Fibroblast of peridontal ligament (primary cell): ENCODE results near the gene MAN1A1.

Experiments
- DNase-seq: peaks from one replicate; pipeline ENCODE4 v3.0.0-alpha.2; 2010; ENCODE audit errors: extremely low read depth

MAN1A1 gene

DNA sequence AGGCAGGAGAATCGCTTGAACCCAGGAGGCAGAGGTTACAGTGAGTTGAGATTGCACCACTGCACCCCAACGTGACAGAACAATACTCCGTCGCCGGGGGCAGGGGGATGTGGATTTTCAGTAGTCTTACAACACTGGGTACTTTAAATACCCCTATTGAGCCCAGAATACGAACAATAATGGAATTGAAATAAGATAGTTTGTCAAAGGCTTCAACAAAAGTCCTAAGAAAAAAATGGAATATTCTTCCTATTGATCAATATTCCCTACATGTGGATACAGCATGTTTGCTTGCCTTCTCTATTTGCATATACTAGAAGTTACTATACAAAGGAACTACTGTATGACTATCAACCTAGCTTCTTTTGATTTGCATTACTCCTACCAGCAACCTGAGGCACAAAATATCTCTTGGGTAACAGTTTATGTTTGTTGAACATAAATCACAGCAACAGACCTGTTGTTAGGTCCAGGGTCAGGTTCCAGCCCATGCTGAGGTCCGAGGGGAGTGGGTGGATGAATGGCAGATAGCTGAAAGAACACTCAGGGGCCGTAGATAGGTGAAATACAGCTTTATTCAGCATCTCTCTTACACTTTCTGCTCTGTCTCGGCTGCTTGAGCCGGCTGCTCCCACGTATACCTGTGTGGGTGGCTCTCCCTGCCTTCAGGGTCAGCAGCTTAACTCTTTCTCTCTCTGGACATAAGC lies 23.8 kb downstream of the MAN1A1 start:
- no peak for DNase-seq

DNA sequence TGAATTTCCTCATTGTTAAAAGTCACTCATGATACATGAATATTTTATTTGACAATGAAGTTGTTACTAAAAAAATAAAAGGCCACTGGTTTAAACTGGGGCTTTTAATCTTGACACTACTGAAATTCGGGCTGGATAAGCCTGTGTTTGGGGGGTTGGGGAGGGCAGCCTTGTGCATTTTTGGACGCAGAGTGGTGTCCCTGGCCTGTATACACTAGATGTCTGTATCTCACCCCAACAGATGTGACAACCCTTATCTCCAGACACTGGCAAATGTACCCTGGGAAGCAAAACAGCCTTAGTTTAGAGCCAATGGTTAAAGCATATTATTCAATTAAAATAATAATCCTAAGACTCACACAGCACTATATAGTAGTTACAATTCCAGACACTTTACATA lies 24.8 kb downstream of the MAN1A1 start:
- no peak for DNase-seq

DNA sequence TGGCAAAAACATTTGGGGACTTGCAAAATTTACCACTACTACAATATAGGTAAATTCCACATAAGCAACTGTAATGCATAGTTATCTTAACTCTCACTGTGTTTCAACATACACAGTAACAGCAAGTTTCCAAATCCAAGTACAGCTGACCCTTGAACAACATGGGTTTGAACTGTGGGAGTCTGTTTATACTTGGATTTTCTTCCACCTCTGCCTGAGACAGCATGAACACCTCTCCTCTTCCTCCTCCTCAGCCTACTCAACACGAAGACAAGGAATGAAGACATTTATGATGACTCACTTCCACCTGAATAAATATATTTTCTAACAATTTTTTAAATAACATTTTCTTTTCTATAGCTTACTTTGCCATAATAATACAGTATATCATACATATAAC lies 25.6 kb downstream of the MAN1A1 start:
- DNase-seq: no peak

DNA sequence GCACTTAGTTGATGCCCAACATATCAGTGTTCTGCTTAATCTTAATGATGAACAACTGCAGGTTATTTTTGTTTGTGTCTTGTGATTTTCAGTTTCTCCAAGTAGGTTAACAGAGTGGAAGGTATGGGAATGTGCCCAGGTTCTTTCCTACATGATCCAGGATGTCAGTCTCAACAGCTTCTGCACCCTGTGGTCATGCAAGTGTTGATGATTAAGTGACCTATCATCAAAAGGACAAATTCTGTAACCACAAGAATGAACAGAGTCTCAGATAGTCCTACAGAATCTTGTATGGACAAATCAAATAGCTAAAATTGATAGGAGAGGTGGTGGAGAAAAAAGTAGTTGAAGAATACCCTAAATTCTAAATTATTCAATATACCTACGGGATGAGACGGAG lies 26.1 kb downstream of the MAN1A1 start:
- no peak for DNase-seq

DNA sequence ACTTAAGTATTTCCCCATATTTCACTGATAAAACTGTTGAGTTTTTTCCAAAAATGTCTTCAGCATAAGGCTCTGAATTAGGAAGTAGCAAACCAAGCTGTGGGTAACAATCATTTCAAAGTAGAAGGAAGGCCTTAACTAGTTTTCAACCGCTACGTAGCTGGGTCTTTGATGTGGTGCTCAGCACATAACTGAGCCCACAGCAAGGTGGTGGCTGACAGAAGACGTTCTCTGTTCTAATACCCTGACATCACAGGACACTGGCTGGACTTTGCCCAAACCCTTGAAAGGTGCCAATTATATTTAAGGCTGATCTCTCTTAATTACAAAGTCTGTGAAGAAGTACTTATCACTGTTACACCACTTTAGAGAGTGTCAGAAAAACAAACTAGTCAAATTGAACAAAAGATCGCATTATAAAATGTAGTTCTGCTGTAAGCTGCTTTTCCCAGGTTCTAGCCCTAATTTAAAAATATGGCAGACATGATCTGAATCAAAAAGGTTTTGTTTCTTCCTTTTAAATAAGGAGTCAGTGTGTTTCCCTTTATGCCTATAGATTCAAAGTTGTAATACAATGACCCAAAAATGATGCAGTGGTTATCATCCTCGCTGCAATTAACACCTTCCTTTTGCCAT lies 26.7 kb downstream of the MAN1A1 start:
- DNase-seq: no peak

DNA sequence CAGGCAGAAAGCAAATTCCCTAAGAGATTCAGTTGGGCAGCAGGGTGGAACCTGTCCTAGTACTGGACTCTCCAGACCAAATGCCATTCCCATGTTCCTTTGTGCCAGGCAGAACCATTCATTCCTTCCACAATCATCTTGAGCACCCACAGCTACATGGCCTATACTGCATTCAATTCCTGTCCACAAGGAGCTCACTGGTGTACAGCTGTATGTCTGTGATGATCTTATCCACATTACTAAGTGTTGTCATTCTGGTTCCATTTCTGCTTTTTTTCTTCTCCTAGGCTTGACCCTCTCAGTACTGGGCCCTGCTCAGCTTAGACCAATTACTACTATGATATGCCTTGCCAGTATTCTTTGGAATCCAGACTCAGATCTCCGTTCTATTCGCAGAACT lies 27.5 kb downstream of the MAN1A1 start:
- no peak for DNase-seq

DNA sequence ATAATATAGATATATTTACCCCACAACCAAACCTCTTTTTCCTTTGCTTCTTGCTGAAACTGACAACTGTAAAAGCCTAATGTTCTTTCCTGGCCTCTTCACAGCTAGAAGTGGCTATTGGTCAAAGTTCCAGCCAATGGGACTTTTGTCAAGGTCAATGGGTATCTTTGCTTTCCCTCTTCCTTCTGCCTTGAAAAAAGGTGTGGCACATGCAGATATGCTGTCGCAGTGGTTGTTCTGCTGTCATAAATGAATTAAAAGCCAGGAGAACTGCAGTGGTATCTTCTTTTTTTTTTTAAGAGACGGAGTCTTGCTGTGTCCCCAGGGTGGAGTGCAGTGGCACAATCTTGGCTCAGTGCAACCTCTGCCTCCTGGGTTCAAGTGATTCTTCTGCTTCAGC lies 29.9 kb downstream of the MAN1A1 start:
- no peak for DNase-seq

DNA sequence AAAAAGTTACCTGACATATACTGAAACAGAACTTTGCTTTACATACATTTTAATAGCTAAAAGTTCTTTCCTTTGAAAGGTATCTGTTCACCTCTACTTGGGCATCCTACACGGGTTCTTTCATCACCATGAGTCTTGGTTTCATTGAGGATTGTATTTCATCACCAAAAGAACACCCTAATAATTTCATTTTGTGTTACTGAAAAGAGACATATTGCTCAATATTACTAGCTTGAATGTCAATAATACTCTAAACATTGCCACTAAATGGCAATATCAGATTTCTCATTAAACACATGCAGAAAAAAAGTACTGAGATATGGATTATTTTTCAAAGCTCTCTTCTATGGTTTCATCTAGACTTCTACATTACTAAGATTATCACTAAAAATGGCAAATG lies 30.8 kb downstream of the MAN1A1 start:
- DNase-seq: no peak

DNA sequence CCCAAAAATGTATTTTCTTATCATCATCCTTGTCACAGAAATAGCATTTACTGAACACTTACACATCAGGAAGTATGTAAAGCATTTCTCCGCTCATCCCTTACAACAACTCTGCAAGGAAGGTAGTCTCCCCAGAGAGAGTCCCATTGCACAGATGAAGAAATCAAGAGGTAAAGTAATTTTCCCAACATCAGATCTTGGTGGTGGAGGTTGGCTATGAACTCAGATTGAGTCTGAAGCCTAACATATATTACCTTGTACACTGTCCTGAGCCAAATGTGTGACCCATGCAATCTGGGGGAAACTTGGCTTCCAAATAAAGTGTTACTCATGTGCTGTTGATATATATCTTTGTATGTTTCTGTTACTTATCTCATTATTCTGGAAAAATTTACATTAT lies 31.4 kb downstream of the MAN1A1 start:
- DNase-seq: no peak

DNA sequence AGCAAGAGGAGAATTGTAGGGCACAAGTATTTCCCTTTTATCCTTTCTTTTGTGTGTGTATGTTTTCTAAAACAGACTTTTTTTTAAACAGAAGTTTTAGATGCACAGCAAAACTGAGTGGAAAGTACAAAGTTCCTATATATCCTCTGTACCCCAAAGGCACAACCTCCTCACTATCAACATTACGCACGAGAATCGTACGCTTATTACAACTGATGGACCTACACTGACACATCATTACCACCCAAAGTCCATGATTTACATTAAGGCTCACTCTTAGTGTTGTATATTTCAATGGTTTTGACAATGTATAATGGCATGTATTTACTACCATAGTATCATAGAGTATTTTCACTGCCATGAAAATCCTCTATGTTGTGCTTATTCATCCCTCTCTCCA lies 32.6 kb downstream of the MAN1A1 start:
- no peak for DNase-seq

DNA sequence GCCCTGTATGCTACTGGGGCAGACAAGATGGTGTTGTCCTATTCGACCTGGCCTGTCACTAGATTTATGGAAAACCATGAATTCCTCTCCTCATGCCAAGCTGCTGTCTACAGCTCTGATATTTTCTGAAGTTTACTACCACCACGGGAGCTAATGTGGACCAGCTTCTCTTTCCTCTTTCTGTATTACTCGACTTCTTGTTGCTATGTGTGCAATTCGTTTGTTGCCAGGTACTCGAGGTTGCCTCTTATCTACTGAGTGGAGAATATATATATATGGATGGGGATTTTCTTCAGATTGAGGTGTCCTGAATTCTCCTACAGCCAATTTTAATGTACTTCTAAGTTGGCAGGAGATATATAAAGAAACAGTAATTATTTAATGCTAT lies 34.7 kb downstream of the MAN1A1 start:
- no peak for DNase-seq

DNA sequence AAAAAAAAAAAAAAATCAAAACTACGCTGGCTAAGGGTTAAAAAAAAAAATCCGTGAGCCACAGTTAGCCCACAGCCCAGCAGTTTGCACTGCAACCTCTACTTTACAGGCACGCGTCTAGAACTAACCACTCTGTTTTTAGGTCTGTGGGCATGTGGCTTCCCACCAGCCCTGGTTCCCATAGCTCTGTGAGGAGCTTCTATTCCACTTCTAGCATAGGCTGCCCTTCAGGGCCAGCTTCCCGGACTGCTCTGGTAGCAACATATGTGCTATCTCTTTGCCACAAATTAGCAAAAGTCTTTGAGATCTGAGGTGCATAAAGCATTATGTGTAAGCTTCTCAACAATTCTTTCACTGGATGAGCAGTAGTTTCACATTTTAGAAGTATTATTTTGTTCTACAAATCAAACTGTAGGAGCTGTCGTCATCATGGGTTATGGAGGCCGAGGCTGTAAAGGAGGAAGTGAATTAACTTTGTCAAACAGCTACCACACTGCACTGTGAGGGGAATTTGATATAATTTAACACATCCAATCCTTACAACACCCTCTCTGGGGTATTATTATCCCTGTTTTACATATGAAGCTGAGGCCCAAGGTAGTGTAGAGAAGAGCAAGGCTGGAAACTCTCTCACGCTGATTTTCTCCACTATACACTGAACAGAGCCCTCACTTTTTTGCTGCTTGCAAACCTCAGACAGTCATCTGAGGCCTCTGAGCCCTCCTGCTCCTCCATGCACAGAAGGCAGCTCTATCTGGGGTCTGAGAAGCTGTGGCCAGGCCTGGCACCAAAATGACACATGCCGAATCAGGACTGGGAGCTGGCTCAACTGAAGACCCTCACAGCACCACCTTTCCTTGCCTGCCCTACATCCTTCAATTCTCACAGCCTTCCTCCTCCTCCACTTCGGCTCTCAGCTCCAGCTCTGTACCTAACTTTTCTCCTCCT lies 35.4 kb downstream of the MAN1A1 start:
- no peak for DNase-seq

DNA sequence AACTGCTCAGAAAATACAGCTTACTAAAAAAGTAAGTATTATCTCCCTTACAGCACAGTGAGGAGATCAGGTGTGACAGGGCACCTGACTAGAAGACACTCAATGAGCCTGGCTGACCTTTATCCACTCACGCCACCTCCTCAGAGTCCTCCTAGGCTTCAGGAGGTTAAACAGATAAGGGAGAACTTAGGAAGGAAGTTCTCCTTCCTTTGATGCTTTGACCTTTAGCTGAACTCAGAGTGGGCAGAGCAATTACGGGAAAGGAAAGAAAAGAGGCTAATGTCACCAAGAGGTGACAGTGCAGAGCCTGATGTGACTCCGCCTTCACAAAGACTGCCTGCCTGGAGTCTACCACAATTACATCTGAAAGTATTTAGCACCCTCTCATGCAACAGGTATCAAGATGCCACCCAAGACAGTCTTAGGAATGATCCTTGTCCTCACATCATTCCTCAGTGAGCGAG lies 36.7 kb downstream of the MAN1A1 start:
- no peak for DNase-seq

DNA sequence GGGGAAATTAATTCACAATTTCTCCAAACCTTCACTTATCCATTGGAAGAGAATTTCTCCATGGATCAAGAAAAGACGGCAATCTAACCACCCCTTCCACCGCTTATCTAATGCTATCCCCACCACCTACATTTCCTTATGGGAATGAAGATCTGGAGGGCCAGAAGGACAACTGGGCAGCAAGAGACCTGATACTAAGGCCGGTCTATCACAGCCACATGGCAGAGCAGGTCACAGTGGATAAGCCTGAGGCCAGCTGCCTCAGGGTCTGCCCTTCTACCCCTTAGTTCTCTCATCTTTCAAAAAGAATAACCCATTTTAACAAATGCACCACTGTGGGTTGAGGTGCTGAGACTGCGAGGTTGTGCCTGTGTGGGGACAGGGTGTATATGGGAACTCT lies 37.1 kb downstream of the MAN1A1 start:
- DNase-seq: no peak

DNA sequence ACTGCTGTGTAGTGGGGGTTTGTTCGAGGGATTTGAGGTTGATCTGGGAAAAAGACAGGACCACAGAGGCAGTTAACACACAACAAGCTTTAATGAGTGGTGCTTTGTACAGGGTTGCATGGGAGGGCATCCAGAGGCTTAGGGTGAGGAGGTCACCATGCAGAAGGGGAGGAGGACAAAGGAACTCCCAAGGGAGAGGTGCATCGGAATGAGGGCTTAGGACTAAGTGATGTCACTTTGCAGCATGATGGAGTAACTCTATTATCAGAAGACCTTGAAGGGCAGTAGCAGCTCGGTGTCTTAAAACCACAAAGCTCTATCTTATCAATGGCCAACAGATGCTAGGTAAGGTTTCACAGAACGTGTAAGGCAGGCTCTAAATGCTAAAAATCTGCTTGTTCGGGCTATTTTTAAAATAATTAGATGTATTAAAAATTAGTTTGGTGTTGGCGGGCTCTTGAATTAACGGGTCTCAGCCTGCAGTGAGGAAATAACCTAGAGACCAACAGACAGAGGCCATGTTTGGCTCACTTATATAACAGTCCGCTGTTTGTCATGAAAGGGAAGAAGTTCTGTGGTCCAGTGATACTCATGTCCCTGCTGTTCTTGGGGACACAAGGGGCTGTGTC lies 37.9 kb downstream of the MAN1A1 start:
- DNase-seq: no peak

DNA sequence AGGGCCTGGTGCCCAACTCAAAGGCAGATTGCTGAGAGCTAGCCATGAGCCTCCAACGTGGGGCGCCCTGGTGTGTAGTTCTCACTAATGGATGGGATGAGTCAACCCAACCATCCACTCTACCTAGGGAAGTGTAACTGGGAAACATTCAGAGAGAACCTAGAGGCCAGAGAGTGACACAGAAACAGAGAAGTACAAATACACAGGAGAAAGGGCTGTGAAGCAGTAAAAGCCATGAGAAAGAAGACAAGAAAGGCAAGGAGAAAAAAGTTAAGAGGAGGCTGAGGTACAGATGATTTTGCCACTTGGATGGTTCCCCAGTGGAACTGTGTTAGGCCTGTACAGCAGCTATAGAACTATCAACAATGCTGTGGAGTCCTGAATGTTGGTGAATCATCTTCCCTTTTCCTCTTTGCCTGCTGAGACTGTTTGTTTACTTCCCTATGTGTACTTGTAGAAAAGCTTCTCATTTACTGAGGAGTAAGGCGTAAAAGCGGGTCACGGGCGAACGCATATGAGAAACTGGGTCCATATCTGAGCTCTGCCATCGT lies 39.0 kb downstream of the MAN1A1 start:
- peak; percentile 23 for DNase-seq

DNA sequence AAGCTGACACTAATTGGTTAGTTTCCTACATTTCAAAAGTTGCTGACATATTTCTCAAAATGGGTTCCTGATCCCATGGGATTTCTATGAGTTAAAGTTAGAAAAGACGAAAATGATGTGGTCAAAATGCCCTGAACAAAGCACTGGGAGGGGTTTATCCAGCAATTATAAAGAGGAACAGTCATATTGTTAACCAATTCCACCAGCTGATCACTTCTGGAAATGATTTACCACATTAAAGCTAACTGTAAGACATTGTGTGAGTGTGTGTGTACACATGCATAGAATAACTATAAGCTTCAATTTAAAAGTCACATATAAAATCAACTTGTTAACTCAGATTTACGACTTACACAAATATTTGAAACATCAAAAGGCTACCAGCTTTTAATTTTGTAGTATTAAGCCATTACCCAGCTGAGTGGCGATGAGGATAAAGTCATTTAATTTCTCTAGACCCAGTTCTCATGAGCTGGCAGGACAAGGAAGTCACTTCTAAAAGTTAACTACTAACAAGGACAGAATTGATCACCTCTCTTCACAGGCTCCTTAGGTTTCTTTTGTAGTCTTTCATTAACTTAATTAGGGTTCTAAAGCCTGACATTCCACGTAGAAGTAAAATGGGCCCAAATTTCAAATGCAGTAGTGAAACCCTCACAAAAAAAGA lies 40.4 kb downstream of the MAN1A1 start:
- DNase-seq: peak; percentile 88

DNA sequence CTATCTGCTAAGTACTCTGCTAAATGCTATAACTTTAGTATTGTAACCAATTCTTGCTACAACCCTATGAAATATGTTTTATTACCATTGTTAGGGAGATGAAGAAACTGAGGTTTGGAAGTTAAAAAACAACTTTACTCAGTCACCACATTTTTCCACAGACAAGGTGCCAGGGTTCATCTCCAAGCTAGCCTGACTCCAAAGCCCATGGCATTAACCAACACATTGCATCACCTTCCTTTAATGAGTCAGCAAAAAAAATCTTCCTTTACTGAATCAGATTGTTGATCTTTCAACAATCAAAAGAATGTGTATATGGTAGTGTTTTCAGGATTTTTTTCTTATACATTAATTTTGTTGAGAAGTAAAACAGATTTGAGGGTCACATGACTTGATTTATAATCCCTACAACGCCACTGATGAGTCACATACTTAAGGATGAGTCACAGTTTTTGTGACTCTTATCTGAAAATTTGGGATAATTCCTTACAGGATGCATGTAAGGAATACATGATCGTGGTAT lies 41.5 kb downstream of the MAN1A1 start:
- peak; percentile 78 for DNase-seq

DNA sequence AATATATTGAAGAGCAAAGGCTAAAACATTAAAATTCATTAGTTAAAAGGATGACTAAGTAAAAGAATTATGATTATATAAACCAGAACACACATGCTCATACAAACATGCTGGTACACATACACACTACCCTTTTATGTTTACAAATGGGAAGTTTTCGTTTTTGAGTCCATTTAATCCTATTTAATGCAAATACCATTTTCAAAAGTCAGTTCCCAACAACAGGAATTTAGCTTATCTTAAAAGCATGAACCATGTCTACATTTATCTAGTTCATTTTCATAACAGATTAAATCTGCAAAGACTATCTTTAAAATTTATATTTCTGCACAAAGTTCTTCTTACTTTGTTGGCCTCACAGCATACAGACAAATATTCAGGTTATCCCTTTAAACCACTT lies 42.5 kb downstream of the MAN1A1 start:
- DNase-seq: no peak

DNA sequence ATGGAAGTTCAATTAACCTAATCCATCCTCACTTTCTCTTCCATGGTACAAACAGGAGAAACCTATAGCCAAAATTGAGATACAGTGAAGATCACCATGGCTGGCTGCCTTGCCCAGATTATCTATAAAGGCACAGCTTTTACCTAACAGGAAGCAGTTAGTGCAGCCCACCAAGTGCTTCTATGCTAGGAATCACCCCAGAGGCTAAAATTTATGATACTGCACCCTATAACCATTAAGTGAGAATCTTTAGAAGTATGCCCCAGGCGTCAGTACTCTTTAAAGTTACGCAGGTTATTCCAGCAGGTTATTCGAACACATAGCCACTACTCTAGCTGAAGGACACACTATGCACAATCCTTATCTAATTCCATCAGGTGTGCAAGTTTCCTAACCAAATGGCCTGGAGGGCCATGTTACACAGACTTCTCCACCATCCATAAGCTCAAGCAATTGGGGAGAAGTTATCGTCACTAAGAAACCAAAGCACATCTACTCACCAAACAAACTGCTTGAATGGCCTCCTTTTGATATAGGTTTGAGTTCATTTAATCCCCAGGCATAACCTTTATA lies 43.1 kb downstream of the MAN1A1 start:
- no peak for DNase-seq
